ENCODE data around the gene SLC25A40. TPM values are rescaled to one million over a fixed set of nuclear protein-coding genes. Genes with fewer than 3 reads are reported as not detected.

Gene SLC25A40
- total RNA-seq, 2 donors from 2014 or later = 33.8 to 34.2 TPM

DNA sequence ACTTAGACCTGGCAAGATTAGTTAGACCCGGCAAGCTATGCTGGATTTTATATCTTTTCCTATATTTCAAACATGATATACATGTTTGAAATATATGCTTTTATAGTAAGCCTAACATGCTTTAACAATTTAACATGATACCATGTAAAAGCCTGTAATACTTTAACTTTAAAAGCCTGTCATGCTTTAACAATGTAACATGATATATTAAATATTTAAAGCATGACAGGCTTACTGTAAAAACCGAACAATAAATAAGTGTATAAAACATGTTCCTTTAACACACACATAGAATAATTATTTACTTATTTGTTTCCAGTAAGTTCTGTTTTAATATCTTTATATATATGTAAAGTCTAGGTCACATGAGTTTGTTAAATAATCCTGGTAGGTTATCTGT, 65.4 kb downstream of the SLC25A40 start:
- intact Hi-C loops (cut with DNase I, micrococcal nuclease) = no loop called here
- DNase-seq (no peak), ATAC-seq (no peak)

DNA sequence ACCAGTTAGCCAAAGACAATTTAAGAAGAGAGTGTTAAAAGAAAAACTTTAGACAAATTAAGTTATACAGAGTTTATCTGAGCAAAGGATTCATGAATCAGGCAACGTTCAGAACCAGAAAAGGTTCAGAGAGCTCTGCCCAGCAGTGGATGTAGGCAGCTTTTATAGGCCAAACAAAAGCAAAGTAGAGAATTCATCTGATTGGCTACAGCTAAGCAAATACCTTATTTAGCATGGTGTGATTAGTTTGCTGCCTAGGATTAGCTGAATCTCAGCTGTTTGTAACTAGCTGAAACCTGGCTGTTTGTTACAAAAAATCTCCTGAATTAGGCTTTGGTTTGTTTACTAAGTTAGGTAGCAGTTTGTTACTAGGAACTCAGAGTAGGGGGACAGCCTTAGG, 66.0 kb downstream of the SLC25A40 start:
- intact Hi-C loops (cut with DNase I, micrococcal nuclease) = no loop called here
- DNase-seq (no peak), ATAC-seq (no peak)

DNA sequence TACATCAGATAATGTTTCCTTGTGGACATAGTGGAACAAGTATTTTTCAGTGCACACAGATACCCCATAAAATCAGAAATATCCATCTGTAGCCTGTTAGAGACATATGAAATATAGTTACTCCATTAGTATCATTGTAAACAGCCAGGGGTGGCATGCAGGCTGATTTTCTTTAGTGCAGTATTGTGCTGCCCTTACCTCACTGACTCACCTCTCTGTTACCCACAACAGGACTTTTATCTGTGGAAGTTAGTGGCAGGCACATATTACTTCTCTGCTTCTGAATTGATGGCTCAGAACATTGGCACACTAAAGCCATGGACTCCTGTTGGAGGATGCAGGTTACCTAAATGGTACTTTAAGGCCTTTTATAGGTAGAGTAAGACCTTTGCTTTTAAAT, 70.0 kb downstream of the SLC25A40 start:
- DNase-seq (no peak), ATAC-seq (no peak)
- intact Hi-C loops (cut with DNase I, micrococcal nuclease) = no loop called here

DNA sequence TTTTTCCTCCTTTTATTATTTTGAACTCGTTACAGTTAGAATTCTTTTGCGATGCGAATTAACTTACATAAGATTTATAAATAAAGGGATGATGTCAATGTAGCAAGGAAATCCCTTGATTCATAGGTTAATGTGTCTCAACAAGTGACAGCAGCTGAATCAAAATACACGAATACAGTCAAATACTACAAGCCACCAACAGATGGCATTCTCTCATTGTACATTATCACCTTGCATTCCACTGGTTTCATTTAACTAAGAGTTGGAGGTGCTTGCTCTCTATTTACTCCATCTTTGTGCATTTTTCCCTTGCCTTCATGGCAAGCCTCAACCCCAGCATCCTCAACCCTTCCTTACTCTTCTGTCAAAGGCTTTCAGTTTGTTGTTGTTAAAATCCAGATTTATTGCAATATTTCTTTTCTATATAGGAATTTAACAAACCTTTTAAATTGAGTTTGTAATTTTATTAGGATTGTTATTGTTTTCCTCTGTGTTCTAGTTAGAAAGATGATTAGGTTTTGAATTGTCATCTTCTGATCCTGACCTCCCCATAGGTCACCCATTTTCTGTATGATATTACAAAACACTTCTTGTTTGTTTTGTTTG, 78.3 kb downstream of the SLC25A40 start:
- DNase-seq (no peak), ATAC-seq (peak; percentile 62)
- intact Hi-C loops (cut with DNase I, micrococcal nuclease) = no loop called here

DNA sequence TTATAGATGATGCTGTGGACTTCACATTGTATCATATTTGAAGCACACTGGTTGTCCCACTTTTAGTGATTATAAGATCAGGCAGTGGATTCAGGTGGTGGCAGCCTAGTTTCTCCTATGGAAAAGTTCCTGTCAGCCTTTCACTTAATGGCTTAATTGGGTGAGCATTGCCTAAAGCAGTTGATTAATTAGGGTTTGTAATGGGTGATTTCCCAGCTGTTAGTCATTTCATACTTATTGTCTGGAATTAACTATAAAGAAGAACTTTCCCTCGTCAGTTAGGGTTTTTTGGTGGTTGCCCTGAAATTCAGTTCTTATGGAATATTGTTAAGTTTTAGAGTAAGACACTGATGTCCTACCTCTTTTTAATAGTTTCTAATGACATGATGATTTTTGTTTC, 78.8 kb downstream of the SLC25A40 start:
- no peak for ATAC-seq
- intact Hi-C loops (cut with DNase I, micrococcal nuclease) = no loop called here

DNA sequence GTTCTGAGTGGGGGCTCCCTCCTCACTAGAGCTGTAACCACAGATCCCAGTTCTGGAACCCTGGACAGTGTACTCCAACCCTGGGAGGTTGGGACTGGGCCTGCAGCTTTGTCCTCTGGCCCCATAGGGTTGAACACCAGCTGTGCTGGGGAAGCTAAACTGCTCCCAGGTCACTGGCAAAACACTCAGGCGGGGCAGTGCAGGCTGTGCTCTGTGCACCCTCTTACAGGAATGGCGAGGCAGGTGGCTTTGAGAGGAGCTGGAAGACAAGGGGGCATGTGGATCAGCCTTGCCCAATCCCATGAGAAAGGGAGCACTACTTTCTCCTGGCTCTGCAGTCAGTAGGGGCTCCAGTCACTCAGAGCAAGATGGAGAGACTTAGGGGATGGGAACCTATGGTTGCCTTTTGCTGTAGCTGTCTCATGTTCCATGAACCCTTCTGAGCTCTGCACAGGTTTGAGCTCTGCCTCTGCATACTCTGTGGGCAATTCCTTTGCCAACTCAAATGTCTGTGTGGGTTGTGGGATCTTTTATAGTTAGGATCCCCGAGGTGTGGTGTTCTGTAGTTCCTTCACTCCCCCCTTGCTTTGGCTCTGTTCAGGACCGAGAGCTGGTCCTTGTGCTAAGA, 90.7 kb downstream of the SLC25A40 start:
- intact Hi-C loops (cut with DNase I, micrococcal nuclease) = no loop called here
- DNase-seq (no peak), ATAC-seq (no peak)

More for the DNA sequence above, 78.8 kb downstream of the SLC25A40 start:
- no peak for DNase-seq

DNA sequence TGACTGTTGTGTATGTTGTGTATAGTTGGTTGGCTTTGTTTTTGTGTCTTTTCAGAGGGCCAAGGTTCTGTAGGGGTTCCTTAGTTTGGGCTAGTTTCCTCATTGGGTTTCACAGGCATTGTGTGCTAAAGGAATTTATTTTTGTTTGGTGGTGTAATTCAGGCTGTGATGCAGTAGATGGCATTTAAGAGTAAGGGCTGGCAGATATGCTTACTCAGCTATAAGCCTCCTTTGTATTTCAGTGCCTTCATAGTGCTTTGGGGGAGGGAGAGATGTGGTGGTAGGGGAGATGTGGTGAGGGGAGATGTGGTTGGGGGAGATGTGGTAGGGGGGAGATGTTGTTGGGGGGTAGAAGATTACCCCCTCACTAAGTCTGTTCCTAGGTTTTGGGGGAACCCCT, 91.7 kb downstream of the SLC25A40 start:
- no peak for DNase-seq
- intact Hi-C loops (cut with DNase I, micrococcal nuclease) = no loop called here
- ATAC-seq = no peak

Other genes with a start within 250 kb of the SLC25A40 start
- 1 to 10 TPM; 4.8 to 8.1 TPM for gene RUNDC3B, start 248.0 kb downstream of the SLC25A40 start, total RNA-seq
- 10 to 100 TPM; 11.0 to 15.0 TPM for gene DBF4, start 133 bp upstream of the SLC25A40 start, total RNA-seq
- 1 to 10 TPM; 3.1 to 4.3 TPM for gene ADAM22, start 57.9 kb upstream of the SLC25A40 start, total RNA-seq

Measured in left colon (tissue), 2 donors.